HUES64 (cell line): ENCODE measurements around the gene CACNA1B.
"Not testable (repeated sequence)": the region's sequence is repeated elsewhere in the genome, so short reads cannot be mapped to it uniquely, and the experiment has no call there.

Experiments
- H3K27ac ChIP-seq: 2 replicates; pipeline ENCODE4 v1.7.0; 2013; ENCODE audit warnings: low read depth, low read length, inconsistent platforms
- H3K27me3 ChIP-seq: 2 replicates; pipeline ENCODE4 v1.6.1; 2013; ENCODE audit warnings: mild to moderate bottlenecking, low read length; ENCODE audit not compliant: insufficient read depth
- H3K36me3 ChIP-seq: 2 replicates; pipeline ENCODE4 v1.6.1; 2013; ENCODE audit warnings: mild to moderate bottlenecking, low read length; ENCODE audit not compliant: insufficient read depth
- H3K4me1 ChIP-seq: 2 replicates; pipeline ENCODE4 v1.6.1; 2013; ENCODE audit warnings: mild to moderate bottlenecking, low read length, moderate library complexity; ENCODE audit not compliant: insufficient read depth
- H3K4me3 ChIP-seq: 2 replicates; pipeline ENCODE4 v1.5.1; 2013; ENCODE audit warnings: mild to moderate bottlenecking, low read length, moderate library complexity
- H3K9ac ChIP-seq: 2 replicates; pipeline ENCODE4 v1.6.1; 2013; ENCODE audit warnings: mild to moderate bottlenecking, low read depth, low read length
- H3K9me3 ChIP-seq: 2 replicates; pipeline ENCODE4 v1.6.1; 2013; ENCODE audit warnings: low read depth, low read length; ENCODE audit not compliant: insufficient read depth
- WGBS: fragments of 150-250, 120-280 bp; methylation state at CpG from one replicate; pipeline ENCODE4 v1.1.7; 2013; ENCODE audit warnings: missing lambda C conversion rate; 5-methylcytosine and 5-hydroxymethylcytosine counted together

The CACNA1B gene

DNA sequence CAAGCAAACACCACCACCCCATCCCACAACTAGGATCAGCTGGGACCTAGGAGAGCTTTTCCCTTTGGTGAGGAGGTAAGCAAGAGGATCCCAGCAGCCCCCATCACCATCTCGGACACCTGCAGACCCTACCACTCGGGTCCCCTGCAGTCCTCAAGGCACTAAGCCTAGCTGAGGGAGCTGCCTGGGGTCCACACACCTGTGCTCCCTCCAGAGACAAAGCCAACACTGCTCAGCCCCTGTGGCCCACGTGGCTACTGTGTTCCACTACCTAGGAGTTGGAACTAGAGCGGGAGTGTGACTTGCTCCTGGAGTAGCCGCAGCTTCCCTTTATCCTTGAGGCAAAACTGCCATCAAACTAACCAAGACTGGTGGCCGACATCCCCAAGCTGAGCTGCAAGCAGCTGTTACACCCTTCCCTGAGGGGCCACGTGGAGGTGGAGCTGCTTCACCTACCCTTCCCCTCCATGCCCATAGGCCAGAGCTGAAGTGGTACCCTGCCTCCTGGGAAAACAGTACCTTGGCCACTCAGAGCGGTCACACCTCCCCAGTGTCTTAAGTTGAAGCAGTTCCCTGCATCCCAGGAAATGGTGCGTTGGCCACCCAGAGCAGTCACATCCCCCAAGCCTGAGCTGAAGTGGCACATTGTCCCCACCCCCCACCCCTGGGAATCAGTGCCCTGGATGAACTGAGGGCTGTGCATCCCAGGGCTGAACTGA is 205.5 kb downstream of the CACNA1B start:
- WGBS = 65% methylated on average over 9 of the region's 9 CpGs
- Histone ChIP-seq H3K9ac (no peak overlapping the region), H3K36me3 (peaks cover 5% of the 10 kb centered on the region; the same call in 1 of the 2 replicates), H3K4me1 (no peaks in the 10 kb centered on the region), H3K27me3 (no peaks in the 10 kb centered on the region), H3K4me3 (no peak overlapping the region), H3K27ac (no peak overlapping the region), H3K9me3 (peaks cover 54% of the 10 kb centered on the region)

DNA sequence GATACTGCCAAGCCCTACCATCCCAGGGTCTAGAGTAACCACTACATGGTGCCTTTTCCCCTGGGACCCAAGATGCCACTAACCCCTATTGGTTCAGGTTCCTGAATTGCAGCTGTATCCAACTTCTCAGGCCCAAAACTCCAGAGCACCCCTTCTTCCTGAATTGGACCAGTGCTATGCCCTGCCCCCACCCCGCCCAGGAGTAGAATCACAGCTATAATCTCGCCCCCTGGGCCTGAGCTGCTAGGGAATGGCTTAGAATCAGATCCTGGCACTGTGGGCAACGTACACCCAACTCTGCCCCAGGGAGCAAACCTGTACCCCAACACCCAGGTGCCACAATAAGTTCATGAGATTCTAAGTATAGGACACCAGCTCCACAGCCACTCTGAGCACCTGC is 206.3 kb downstream of the CACNA1B start:
- 0 out of 2 replicates have a peak, but pooled peaks cover 3% of the 10 kb centered on the region for H3K36me3 ChIP-seq
- 31% methylated on average over 3 of the region's 3 CpGs for WGBS
- no peak overlapping the region for H3K9ac ChIP-seq
- H3K27me3 ChIP-seq = no peaks in the 10 kb centered on the region
- H3K9me3 ChIP-seq = peaks cover 56% of the 10 kb centered on the region
- no peak overlapping the region for H3K27ac ChIP-seq
- no peak overlapping the region for H3K4me3 ChIP-seq
- H3K4me1 ChIP-seq = no peaks in the 10 kb centered on the region

DNA sequence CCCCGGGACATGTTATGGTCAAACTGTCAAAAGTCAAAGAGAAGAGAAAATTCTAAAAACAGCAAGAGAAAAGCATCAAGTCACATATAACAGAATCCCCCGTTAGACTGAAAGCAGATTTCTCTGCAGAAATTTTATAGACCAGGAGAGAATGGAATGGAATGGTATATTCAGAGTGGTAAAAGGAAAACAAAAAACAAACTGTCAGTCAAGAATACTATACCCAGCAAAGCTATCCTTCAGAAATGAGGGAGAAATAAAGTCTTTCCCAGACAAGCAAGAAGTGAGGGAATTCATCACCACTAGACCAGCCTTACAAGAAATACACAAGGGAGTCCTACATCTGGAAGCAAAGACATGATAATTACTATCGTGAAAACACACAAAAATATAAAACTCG is 208.0 kb downstream of the CACNA1B start:
- no peak overlapping the region for H3K27ac ChIP-seq
- no peak overlapping the region for H3K4me3 ChIP-seq
- H3K9me3 ChIP-seq = peaks cover 69% of the 10 kb centered on the region
- 0 out of 2 replicates have a peak, but pooled peaks cover 3% of the 10 kb centered on the region for H3K36me3 ChIP-seq
- no peak overlapping the region for H3K9ac ChIP-seq
- 64% methylated on average over 2 of the region's 4 CpGs for WGBS
- no peaks in the 10 kb centered on the region for H3K27me3 ChIP-seq
- H3K4me1 ChIP-seq = no peaks in the 10 kb centered on the region

DNA sequence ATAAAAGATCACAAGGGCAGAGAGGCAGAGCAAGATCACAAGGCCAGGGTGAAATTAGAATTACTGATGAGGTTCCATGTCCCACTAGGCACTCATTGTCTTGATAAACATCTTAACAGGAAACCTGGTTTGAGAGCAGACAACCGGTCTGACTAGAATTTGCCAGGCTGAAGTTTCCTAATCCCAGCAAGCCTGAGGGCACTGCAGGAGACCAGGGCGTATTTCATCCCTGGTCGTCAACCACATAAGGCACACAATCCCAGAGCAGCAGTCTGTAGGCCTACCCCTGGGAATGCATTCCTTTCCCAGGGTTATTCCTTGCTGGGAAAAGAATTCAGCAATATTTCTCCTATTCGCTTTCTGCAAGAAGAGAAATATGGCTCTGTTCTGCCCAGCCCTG is 214.5 kb downstream of the CACNA1B start:
- 93% methylated on average over 4 of the region's 4 CpGs for WGBS
- H3K36me3 ChIP-seq, H3K9ac ChIP-seq, H3K27me3 ChIP-seq, H3K27ac ChIP-seq, H3K4me3 ChIP-seq, H3K4me1 ChIP-seq: not testable (repeated sequence)
- peaks cover 42% of the 10 kb centered on the region for H3K9me3 ChIP-seq

DNA sequence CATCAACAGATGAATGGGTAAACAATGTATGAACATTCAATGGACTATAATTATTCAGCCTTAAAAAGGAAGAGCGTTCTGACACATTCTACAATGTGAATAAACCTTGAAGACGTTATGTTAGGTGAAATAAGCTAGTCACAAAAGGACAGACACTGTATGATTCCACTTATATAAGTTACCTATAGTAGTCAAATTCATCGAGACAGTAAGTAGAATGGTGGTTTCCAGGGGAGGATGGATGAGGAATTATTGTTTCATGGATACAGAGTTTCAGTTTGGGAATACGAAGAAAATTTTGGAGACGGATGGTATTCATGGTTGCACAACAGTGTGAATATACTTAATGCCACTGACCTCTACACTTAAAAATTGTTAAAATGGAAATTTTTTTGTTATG is 216.4 kb downstream of the CACNA1B start:
- 93% methylated on average over 3 of the region's 5 CpGs for WGBS
- Histone ChIP-seq H3K27ac (no peak overlapping the region), H3K27me3 (no peaks in the 10 kb centered on the region), H3K9ac (no peak overlapping the region), H3K4me1 (no peaks in the 10 kb centered on the region), H3K9me3 (peaks cover 30% of the 10 kb centered on the region), H3K4me3 (no peak overlapping the region), H3K36me3 (0 out of 2 replicates have a peak, but pooled peaks cover 2% of the 10 kb centered on the region)

DNA sequence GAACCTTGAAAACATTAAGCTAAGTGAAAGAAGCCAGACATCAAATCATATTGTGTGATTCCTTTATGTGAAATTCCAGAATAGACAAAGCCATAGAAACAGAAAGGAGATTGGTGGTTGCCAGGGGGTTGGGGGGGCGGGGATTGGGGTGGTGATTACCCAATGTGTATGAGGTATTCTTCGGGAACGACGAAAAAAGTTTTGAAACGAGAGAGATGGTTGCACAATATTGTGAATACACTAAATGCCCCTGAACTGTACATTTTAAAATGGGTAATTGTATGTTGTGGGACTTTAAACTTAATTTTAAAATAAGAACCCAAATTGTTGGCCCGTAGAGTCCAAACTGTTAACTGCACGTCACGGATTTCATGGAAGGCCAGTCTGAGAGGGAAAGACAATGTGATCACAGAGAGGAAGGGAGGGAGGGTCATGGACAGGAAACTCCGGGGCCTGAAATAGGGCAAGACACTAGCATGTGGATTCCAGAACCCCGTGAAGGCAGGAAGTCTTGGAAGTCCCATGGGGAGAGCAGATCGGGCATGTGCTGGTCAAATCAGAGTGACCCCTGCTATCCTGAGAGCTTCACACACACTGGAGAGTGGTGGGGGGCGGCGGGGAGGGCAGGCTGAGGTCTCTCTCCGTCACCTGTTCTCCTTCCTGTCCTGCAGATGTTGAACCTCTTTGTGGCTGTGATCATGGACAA is 218.4 kb downstream of the CACNA1B start:
- H3K9me3 ChIP-seq = peaks cover 11% of the 10 kb centered on the region
- no peak overlapping the region for H3K27ac ChIP-seq
- no peak overlapping the region for H3K9ac ChIP-seq
- H3K4me1 ChIP-seq = no peaks in the 10 kb centered on the region
- H3K4me3 ChIP-seq = no peak overlapping the region
- H3K27me3 ChIP-seq = no peaks in the 10 kb centered on the region
- H3K36me3 ChIP-seq = 0 out of 2 replicates have a peak, but pooled peaks cover 2% of the 10 kb centered on the region
- 79% methylated on average over 14 of the region's 14 CpGs for WGBS

DNA sequence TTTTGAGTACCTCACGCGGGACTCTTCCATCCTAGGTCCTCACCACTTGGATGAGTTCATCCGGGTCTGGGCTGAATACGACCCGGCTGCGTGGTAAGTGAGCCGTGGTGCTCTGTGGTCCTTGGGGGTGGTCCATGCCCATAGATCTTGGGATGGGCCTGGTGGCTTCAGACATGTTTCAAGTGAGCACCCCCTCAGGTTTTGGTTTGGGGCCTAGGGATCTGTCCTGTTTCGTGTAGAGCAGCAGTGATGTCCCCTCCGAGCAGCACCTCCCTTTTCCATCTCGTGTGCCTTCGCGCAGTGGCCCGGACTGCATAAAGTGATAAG is 218.9 kb downstream of the CACNA1B start:
- WGBS = 91% methylated on average over 13 of the region's 13 CpGs

DNA sequence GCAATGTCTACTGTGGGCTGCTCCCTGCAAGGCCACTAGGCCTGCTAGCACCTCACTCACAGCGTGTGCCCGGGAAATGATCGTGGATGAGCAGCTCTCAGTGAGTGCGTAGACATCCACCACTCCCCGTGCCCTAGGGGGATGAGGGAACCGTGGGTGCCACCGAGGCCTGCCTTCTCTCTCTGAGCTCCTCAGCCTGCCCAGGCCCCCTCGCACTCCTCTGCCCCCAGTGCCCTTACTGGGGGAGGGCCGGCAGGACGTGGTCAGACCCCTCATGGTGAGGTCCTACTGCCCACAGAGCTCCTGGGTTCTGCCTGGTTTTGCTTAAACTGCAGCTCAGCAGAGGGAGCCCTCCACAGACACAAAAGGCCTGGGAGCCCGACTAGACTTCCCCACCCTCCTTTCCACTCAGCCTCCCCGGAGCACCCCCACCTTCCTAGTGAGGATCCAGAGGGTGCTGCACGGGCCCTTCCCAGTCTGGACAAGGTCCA is 220.0 kb downstream of the CACNA1B start:
- H3K4me1 ChIP-seq = no peaks in the 10 kb centered on the region
- H3K27me3 ChIP-seq = no peaks in the 10 kb centered on the region
- peaks cover 6% of the 10 kb centered on the region for H3K9me3 ChIP-seq
- 86% methylated on average over 13 of the region's 13 CpGs for WGBS
- no peak overlapping the region for H3K9ac ChIP-seq
- no peak overlapping the region for H3K4me3 ChIP-seq
- H3K36me3 ChIP-seq = 0 out of 2 replicates have a peak, but pooled peaks cover 2% of the 10 kb centered on the region
- H3K27ac ChIP-seq = no peak overlapping the region

More for the DNA sequence above, 218.9 kb downstream of the CACNA1B start:
- H3K27me3 ChIP-seq = no peaks in the 10 kb centered on the region
- no peak overlapping the region for H3K27ac ChIP-seq
- no peak overlapping the region for H3K4me3 ChIP-seq
- peaks cover 6% of the 10 kb centered on the region for H3K9me3 ChIP-seq
- H3K4me1 ChIP-seq = no peaks in the 10 kb centered on the region
- H3K9ac ChIP-seq = no peak overlapping the region
- H3K36me3 ChIP-seq = 0 out of 2 replicates have a peak, but pooled peaks cover 2% of the 10 kb centered on the region

DNA sequence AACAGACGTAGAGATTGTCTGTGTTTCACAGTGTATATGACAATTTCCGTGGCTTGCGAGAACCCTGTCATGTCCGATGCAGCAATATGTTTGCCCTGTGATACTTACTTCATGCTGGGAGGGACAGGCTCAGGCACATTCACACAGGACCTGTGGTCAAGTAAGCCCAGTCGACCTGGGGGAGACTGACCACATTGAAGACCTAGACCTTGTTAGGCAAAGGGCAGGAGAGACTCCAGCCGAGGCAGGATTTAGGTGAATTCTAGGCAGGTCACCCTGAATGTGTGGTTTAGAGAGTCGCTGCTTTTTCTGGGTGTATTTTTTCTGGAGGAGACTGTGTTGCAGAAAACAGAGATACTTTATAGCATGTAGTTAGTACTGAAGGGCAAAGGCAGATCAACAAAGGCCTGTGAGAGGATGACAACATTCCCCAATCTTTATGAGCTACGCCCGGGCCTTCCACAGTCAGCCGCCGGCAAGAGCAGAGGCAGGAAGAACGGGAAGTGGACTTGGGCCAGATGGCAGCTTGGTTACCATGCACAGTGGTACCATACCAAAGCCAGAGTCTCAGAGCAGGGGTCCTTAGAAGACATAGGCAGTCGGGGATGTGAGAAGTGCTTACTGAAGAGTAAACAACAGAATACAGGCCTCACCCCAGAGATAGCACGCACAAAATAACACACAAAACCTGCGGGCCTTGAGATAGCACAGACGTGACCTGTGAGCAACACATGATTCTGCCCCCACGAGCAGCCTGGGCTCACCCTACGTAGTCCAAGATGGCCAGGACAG is 220.7 kb downstream of the CACNA1B start:
- Histone ChIP-seq H3K4me3 (no peak overlapping the region), H3K27me3 (no peaks in the 10 kb centered on the region)
- 84% methylated on average over 18 of the region's 18 CpGs for WGBS

DNA sequence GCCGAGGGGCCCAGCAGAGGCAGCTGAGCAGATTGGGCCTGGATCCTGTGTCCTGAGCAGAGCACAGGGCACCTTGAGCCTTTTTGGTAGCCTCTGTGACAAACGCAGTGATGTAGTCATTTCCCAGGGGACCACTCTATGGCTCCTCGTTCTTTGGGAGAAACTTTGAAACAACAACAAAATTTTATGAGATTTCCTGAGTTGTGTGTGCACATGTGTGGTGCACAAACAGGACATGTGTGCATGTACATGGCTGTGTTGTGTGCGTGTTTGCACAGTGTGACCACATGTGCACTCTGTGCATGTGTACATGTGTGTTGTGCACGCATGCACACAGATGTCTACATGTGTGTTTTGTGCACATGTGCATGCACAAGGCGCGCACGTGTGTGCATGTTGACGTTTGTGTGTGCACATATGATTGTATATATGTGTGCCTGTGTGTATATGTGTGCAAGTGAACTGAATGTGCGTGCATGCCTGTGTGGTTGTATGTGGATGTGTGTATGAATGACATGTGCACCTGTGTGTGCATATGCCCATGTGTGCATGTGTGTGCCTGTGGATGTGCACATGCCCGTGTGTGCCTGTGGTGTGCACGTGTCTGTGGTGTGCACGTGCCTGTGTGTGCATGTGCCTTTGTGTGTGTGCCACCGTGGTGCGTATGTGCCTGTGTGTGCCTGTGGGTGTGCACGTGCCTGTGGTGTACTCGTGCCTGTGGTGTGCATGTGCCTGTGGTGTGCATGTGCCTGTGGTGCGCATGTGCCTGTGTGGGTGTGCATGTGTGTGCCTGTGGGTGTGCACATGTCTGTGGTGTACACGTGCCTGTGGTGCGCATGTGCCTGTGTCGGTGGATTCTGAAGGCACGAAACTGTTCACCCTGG is 221.6 kb downstream of the CACNA1B start:
- whole genome bisulfite sequencing = 88% methylated on average over 22 of the region's 22 CpGs
- Histone ChIP-seq H3K27ac (no peak overlapping the region), H3K9me3 (no peaks in the 10 kb centered on the region; the same call in none of the 2 replicates), H3K4me3 (no peak overlapping the region), H3K36me3 (no peaks in the 10 kb centered on the region), H3K9ac (no peak overlapping the region), H3K4me1 (no peaks in the 10 kb centered on the region), H3K27me3 (no peaks in the 10 kb centered on the region)

More for the DNA sequence above, 220.7 kb downstream of the CACNA1B start:
- no peaks in the 10 kb centered on the region for H3K4me1 ChIP-seq
- no peaks in the 10 kb centered on the region for H3K36me3 ChIP-seq
- H3K27ac ChIP-seq = no peak overlapping the region
- peaks cover 6% of the 10 kb centered on the region for H3K9me3 ChIP-seq
- no peak overlapping the region for H3K9ac ChIP-seq
